ENCODE measurements around the gene TMEM175.

- TF ChIP-seq, protein P1, sequence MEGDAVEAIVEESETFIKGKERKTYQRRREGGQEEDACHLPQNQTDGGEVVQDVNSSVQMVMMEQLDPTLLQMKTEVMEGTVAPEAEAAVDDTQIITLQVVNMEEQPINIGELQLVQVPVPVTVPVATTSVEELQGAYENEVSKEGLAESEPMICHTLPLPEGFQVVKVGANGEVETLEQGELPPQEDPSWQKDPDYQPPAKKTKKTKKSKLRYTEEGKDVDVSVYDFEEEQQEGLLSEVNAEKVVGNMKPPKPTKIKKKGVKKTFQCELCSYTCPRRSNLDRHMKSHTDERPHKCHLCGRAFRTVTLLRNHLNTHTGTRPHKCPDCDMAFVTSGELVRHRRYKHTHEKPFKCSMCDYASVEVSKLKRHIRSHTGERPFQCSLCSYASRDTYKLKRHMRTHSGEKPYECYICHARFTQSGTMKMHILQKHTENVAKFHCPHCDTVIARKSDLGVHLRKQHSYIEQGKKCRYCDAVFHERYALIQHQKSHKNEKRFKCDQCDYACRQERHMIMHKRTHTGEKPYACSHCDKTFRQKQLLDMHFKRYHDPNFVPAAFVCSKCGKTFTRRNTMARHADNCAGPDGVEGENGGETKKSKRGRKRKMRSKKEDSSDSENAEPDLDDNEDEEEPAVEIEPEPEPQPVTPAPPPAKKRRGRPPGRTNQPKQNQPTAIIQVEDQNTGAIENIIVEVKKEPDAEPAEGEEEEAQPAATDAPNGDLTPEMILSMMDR (IDR thresholded peaks at IDR 0.05): no peak
- no peak for TF ChIP-seq EZH2 (IDR thresholded peaks at IDR 0.05; ENCODE audit: borderline replicate concordance, insufficient read depth, low read depth, low read length, poor library complexity, severe bottlenecking)
Measured at GRCh38 chr4:905485-906338, 26.5 kb upstream of the TMEM175 start.
